DMS114 treated with DMSO at 0.1 percent for 48 hours (cell line): ENCODE results near the gene MLLT10.
"Not testable (repeated sequence)": the region's sequence is repeated elsewhere in the genome, so short reads cannot be mapped to it uniquely, and the experiment has no call there.

ENCODE experiments used
- DNase-seq: peaks from one replicate; lab custom pipeline; 2025; ENCODE audit not compliant: unreplicated experiment; lab: John Stamatoyannopoulos, UW

The MLLT10 gene

DNA sequence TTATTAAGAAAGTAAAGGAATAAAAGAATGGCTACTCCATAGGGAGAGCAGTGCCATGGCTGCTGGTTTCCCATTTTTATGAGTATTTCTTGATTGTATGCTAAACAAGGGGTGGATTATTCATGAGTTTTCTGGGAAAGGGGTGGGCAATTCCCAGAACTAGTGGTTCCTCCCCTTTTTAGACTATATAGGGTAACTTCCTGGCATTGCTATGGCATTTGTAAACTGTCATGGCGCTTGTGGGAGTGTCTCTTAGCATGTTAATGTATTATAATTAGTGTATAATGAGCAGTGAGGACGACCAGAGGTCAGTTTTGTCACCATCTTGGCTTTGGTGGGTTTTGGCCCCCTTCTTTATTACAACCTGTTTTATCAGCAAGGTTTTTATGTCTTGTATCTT, 40.5 kb downstream of the MLLT10 start:
- not testable (repeated sequence) for DNase-seq

DNA sequence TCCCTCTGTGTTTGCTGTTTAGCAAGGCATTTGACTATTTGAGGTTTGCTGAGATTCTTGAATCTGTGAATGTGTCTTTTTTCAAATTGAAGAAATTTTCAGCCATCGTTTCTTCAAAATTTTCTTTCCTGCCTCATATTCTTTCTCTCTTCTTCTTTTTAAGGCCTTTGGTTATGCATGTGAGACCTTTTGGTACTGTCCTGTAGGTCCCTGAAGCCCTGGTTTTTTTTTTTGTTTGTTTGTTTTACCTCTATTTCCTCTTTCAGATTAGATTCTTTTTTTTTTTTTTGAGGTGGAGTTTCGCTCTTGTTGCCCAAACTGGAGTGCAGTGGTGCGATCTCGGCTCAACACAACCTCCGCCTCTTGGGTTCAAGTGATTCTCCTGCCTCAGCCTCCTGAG, 45.3 kb downstream of the MLLT10 start:
- no peak for DNase-seq

DNA sequence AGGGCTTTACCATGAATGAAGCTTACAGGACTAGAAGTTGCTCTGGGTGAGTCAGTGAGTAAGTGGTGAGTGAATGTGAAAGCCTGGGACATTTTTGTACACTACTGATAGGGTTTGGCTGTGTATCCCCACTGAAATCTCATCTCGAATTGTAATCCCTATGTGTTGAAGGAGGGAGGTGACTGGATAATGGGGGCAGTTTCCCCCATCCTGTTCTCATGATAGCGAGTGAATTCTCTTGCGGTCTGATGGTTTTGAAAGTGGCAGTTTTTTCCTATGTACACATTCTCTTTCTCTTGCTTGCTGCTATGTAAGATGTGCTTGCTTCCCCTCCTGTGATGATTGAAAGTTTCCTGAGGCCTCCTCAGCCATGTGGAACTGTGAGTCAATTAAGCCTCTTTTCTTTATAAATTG, 47.4 kb downstream of the MLLT10 start:
- not testable (repeated sequence) for DNase-seq

DNA sequence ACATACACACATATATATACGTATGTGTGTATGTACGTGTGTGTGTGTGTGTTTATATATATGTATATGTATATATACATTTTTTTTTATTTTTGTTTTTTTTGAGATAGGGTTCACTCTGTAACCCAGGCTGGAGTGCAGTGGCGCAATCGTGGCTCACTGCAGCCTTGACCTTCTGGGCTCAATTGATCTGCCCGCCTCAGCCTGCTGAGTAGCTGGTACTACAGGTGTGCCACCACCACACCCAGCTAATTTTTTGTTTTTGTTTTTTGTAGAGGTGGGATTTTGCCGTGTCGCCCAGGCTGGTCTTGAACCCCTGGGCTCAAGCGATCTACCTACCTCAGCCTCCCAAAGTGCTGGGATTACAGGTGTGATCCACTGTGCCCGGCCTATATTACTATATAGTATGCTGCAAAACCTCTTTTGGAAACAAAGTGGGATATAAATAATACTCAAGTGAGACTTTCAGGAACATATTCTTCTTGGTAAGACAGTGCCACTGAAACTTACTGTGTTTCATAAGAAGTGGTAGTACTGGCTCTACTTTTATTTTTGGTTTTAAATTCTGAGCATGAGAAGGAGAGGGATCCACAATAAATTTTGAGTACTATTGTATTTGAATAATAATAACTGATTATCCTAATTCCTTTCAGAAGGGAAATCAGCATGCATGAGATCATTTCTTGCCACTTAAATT, 51.0 kb downstream of the MLLT10 start:
- no peak for DNase-seq

DNA sequence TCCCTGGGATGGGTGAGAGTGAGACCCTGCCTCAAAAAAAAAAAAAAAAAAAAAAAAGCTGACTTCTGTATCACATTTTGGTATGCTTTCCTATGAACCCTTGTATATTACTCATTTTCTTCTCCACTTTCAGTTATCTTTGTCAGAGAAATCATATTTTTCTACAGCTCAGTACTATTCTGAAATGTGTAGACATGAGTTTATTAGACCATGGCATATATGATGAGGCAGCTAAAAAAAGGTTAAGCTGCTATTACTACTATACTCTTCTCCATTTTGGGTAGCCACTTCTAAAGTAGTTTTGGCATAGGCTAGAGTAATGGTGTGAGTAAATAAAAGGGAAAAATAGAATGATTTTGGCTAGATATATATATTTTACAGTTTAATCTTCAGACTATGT, 53.4 kb downstream of the MLLT10 start:
- no peak for DNase-seq

DNA sequence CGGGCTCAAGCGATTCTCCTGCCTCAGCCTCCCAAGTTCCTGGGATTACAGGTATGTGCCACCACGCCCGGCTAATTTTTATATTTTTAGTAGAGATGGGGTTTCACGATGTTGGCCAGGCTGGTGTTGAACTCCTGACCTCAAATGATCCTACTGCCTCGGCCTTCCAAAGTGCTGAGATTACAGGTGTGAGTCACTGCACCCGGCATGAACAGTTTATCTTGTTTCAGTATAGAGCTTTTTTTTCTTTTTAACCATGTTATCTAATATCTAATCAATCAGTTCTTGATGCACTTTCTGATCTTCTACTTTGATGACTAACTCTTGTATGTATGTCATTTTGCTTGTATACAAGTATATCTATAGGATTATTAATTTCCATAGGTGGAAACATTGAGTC, 54.1 kb downstream of the MLLT10 start:
- DNase-seq: not testable (repeated sequence)

DNA sequence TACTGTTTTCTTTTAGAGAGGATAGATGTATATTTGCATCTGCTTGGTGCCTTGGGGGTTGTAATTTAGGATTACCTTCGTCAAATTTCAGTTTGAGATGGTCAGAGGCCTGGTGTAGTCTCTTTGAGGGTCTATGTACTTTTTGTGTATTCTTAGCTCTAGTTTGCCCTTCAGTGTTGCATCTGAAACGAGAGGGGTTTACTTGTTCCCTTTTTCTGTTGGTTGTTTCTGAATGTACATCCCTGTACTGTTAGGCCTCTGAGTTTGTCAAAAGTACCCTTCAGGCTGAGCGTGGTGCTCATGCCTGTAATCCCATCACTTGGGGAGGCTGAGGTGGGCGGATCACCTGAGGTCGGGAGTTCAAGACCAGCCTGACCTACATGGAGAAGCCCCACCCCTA, 60.0 kb downstream of the MLLT10 start:
- DNase-seq: no peak

DNA sequence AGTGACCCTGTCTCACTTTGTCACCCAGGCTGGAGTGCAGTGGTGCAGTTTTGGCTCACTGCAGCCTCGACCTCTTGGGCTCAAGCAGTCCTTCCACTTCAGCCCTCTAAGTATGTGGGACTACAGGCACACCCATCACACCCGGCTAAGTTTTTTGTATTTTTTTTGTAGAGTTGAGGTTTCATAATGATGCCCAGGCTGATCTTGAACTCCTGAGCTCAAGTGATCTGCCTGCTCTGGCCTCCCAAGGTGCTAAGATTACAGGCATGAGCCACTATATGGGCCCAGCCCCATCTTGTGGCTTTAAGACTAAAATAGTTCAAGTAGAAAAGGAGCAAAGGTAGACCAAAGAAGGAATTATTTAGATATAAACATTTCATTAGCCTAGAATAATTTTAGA, 65.5 kb downstream of the MLLT10 start:
- DNase-seq: no peak

DNA sequence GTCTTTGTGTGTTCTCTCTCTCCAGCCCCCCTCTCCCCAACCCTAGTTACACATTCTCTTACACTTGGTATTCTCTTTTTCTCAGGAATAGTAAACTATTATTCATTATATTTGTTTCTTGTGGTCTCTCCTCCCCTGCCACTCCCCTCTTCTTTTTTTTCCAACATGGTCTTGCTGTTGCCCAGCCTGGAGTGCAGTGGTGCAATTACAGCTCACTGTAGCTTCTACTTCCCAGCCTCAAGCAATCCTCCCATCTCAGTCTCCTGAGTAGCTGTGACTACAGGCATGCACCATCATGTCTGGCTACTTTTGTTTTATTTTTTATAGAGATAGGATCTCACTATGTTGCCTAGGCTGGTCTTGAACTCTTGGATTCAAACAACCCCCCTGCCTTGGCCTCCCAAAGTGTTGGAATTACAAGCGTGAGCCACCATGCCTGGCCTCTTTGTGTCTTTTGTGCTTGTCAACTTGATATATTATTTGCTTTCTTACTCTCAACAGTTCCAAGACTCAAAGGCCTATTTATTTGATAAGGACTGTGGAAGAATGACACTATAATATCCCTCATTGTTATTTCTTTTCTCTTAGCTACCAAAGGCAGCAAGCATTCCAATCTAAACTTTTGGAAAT, 66.9 kb downstream of the MLLT10 start:
- DNase-seq: no peak

DNA sequence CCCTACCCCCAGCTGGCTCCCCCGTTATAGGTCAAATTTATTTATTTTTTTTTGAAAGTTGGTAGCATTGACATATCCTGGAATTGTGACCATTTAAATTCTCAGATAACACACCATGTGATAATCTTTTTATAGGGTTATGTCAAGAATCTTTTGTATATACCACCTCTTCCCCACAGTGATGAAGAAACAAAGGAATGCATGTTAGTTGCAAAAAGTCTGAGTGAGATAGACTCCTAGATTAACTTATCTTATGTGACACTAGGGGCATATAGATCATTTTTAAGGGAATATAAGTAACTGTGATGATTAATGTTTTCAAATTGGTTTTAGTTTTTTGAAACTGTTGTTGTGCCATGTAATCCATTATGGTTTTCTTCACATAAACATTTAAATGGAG, 68.3 kb downstream of the MLLT10 start:
- no peak for DNase-seq

DNA sequence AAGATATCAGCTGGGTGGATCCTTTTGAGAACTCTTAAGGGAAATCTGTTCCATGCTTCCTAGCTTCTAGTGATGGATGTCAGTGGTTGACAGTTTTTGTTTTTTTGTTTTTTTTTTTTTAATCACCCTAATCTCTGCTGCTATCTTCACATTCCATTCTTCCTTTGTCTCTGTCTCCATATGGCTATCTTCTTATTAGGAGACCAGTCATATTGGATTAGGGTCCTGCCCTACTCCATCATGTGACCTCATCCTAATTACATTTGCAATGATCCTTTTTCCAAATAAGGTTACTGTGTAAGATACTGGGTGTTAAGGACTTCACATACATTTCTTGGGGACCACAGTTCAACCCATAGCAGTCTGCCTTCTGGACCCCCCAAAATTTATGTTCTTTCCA, 69.7 kb downstream of the MLLT10 start:
- no peak for DNase-seq

DNA sequence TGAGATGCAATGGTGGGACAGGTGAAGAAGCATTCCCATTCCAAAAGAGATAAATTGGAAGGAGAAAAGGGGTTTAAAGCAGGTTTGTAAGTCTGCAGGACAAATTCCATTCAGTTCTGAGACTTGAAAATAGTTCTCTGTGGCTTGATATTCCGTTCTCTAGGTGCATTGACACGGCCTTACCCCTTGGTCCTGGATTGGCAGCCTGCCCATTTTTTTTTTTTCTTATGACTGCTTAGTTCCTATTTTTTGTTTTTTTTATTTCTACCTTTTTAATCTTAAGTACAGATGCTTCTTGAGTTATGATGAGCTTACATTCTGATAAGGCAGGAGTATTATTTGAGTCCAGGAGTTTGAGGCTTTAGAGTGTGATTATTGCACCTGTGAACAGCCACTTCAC, 70.6 kb downstream of the MLLT10 start:
- DNase-seq: no peak

DNA sequence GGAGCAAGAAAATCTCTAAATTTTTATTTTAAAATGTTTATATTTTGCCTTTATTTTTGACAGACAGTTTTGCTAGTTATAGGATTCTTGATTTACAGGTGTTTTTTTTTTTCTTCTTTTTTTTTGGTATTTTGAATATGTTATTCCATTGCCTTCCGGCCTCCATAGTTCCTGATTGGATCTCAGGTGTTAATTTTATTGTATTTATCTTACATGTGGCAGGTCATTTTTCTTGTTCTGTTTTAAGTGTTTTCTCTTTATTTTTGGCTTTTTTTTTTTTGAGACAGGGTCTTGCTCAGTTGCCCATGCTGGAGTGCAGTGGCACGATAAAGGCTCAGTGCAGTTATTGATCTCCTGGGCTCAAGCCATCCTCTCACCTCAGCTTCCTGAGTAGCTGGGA, 73.9 kb downstream of the MLLT10 start:
- DNase-seq: no peak

- DNase-seq: no peak
Measured at GRCh38 chr10:21614000-21614399, 80.0 kb downstream of the MLLT10 start.

DNA sequence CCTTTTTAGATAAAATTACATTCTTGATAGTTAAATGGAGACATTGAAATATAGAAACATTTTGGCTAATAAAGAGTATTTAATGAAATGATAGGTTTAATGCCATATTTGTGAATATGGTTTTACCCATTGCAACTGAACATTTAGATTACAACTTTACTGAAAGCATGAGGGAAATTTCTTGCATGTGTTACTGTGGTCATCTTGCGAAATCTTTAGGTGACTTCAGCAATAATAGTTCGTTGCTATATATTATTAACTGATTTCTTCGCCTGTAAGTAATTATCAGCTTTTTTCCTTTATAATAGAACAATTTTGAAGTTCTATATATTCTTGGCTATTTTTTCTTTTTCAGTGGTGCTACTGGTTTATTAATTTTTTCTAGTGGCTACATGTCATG, 83.2 kb downstream of the MLLT10 start:
- no peak for DNase-seq

DNA sequence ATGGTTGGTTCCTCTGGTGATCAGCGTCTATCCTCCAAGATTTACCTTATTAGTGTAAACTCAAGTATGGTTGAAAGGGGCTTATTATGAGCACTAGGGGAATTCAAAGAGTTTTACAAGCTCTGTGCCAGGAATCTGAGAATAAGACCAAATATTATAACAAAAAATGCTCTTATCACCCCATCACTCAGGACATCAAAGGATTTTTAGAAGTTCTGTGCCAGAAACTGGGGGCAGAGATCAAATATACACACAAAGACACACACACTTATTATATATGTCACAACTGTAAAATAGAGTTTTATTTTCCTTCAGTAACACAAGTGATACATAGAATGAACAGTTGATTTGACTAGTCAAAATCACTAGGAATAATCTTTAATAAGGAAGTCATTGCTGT, 89.3 kb downstream of the MLLT10 start:
- no peak for DNase-seq

DNA sequence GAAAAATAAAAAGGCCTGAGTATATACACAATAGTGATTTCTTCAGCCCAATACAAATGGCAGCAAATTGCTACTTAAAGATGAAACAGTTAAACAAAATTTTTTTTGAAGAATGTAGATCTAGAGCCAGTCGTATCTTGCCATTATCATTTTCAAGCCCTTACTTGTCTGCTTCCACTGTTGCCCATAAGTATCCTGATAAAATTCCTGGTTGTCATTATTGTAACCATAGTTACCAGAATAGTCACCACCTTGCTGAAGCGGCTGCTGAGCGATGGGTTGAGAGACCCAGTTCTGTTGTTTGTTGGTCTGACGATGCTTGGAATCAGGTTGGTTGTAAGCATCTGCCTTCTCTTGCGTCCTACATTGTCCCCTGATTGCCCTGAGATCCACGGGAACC, 90.4 kb downstream of the MLLT10 start:
- DNase-seq: not testable (repeated sequence)

GRCh38 chr10:21624951-21625350, 90.9 kb downstream of the MLLT10 start:
- DNase-seq: no peak

GRCh38 chr10:21625623-21626229, 91.7 kb downstream of the MLLT10 start:
- DNase-seq: no peak

DNA sequence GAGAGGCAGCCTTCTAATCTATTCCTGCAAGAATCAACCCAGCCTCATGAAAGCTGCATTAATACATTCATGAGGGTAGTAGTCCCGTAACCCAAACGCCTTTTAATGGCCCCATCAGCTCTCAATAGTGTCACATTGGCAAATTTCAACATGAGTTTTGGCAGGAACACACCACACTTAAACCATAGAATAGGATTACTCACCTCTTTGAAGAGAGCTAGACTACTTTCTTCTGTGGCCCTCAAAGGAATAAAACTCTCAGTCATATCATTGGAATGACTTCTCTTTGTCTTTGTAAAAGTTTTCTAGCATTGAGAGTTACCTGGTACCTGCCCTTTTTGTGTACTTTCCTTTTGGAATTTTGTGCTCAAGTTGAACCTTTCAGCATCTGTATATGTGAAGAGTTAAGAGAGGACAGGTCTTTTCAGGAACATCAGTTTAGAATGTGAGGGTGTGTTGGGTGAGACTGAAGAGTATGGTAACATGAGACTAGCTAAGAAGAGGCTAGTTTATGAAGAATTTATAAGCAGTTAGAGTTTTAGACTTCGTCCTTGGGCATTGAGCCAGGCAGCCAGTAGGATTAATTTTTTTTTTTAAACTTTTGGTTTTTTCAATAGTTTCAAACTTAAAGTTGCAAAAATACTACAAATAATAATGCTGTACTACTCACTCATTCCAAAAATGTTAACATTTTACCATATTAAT, 92.6 kb downstream of the MLLT10 start:
- no peak for DNase-seq

DNA sequence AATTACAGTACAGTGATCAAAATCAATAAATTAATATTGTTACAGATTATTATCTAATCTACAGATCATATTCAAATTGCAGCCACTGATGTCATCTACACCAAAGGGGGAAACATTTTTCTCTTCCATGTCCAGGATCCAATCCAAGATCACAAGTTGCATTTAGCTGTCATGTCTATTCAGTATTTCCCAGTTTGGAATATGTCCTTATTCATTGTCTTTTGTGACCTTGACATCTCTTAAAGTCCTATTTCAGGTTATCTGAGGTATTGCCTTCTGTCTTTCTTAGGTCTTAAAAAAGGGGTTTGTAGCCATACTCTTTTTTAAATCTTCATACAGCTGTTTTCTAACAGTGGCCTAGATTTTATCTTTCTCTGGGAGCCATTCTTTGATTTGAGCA, 93.3 kb downstream of the MLLT10 start:
- no peak for DNase-seq

DNA sequence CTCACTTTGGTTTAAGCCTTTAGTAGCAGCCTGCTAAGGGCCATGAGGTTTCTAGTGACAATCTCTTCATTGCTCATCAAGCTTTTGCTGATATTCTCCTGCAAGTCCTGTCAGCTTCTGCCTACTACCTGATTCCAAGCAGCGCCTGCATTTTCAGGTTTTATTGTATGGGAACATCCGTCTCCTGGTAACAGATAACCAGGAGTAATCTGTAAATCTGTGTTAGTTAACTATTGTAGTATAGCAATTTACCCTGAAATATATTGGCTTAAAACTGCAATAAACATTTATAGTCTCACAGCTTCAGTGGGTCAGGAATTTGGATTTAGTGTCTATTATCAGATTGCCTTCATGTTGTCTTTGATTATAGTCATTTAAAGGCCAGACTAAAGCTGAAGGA, 94.0 kb downstream of the MLLT10 start:
- DNase-seq: no peak
